GM21515 (cell line): ENCODE measurements around the gene STX1B.

ENCODE experiments used
- ATAC-seq: cut with Tn5 transposase; IDR thresholded peaks from one replicate; pipeline ENCODE4 v1.9.1; 2021; ENCODE audit not compliant: unreplicated experiment

Gene STX1B

DNA sequence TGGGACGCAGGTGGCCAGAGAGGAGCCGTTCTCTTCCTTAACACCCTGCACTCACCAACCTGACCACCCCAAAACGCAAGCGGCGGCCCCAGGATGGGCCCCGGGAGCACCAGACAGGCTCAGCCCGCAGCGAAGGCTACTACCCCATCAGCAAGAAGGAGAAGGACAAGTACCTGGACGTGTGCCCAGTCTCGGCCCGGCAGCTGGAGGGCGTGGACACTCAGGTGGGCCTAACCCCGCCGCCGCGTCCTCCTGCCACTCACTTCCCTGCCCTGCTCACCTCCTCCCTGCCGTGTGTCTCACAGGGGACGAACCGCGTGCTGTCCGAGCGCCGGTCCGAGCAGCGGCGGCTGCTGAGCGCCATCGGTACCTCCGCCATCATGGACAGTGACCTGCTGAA is 30.0 kb downstream of the STX1B start:
- no peak for ATAC-seq

DNA sequence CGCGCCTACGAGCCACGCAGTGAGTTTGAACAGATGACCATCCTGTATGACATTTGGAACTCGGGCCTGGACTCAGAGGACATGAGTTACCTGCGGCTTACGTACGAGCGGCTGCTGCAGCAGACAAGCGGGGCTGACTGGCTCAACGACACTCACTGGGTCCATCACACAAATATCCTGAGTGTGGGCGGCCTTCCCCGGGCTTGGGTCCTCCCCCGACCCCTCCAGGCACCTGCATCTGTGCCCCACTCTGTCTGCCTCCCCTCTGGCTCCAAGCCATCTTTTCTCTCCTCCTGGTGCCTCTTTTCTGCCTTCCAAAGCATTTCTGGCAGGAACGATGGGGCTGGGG is 30.4 kb downstream of the STX1B start:
- ATAC-seq, result no peak

DNA sequence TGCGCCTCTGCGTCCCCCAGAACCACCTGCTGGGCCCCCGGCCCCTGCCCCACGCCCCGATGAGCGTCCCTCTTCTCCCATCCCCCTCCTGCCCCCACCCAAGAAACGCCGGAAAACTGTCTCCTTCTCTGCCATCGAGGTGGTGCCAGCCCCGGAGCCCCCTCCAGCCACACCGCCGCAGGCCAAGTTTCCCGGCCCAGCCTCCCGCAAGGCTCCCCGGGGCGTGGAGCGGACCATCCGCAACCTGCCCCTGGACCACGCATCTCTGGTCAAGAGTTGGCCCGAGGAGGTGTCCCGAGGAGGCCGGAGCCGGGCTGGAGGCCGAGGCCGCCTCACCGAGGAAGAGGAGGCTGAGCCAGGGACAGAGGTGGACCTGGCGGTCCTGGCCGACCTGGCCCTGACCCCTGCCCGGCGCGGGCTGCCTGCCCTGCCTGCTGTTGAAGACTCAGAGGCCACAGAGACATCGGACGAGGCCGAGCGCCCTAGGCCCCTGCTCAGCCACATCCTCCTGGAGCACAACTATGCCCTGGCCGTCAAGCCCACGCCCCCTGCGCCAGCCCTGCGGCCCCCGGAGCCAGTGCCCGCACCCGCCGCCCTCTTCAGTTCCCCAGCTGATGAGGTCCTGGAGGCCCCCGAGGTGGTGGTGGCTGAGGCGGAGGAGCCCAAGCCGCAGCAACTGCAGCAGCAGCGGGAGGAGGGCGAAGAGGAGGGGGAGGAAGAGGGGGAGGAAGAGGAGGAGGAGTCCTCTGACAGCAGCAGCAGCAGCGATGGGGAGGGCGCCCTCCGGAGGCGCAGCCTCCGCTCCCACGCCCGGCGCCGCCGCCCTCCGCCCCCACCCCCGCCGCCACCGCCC is 31.0 kb downstream of the STX1B start:
- no peak for ATAC-seq

DNA sequence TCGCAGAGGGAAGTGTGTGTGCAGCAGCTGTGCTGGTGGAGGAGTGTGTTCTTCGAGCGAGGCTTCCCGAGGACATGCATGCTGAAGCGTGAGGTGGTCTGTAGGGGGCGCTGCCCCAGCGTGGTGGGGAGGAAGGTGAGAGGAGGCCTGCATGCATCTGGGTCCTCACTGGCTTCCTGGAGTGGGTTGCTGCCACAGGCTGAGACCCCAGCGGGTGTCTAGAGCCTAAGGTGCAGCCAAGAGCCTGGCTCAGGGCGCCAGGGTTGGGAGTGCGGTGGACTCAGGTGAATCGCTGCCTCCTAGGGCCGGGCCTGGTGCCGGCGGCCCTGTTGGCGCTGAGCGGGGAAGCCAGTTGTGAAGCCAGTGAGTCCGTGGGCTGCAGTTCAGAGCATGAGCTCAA is 32.9 kb downstream of the STX1B start:
- no peak for ATAC-seq

DNA sequence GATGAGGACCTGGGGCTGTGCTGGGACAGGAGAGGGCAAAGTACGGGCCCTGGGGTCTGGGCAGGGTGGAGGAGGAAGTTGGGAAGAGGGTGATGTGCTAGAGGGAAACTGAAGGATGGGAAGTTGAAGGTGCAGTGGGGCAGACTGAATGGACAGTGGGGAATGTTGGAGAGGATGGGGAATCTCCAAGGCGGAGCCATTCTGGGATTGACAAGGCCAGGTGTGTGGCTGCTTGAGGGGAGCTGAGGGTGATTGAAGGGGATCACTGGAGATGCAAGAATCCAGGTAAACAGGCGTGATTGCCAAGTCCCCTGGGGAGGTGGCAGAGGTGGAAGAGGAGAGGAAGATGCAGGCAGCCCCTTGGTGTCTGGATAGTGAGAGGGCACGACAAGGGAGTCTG is 34.0 kb downstream of the STX1B start:
- no peak for ATAC-seq

- ATAC-seq, result no peak
Measured at GRCh38 chr16:30974348-30974747, 36.1 kb downstream of the STX1B start.

DNA sequence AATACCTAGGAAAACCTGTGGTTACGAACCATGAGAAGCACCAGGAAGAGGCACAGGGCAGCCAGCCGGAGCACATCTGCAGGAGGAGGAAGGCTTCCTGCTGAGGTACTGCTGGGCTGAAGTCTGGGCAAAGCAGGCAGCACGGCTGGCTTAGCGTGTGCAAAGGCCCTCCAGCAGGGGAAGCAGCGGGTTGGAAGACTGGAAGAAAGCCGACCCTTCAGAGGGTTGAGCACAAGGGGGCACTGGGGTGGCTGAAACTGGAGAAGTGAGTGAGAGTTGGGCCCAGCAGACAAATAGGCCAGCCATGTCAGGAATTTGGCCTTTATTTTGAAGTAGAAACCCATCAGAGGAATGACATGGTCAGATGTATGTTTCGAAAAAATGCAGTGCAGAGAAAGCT is 37.6 kb downstream of the STX1B start:
- ATAC-seq, result no peak

GRCh38 chr16:30971298-30971697 is 39.1 kb downstream of the STX1B start:
- no peak for ATAC-seq

DNA sequence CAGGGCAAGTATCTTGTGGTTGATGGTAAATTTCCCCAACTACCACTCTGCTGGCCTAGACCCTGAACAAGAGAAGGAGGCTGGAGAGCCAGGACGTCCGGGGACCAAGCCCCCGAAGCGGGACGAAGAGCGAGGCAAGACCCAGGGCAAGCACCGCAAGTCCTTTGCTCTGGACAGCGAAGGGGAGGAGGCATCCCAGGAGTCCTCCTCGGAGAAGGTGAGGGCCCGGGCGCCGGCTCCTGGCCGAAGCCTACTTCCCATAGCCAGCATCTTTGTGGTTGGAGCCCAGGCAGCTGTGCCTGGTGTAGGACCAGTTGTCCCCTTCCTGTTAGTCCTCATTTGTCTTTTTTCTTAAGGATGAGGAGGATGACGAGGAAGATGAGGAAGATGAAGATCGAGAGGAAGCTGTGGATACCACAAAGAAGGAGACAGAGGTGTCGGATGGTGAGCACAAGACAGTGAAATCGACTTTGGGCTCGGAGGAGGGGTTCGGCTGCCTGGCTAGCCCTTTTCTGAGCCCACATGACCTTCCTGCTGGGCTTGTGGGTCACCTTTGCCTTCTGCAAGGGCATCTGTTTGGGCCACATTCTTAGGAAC is 41.1 kb downstream of the STX1B start:
- ATAC-seq, result no peak

DNA sequence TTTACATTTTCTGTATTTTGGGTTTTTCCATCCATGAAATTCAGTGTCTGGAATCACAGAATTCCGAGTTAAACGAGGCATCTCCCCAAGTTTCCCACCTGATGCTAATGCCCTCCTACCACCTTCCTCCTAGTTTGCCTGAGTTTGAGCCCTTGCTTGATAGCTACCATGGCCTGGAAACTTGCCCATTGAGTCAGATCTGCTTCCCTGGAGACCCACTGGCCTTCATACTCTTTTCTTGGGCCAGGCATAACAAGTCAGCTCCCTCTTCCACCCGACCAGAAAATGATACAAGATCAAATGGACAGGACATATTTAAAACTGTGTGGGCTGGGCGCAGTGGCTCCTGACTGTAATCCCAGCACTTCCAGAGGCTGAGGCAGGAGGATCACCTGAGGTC is 42.6 kb downstream of the STX1B start:
- no peak for ATAC-seq

DNA sequence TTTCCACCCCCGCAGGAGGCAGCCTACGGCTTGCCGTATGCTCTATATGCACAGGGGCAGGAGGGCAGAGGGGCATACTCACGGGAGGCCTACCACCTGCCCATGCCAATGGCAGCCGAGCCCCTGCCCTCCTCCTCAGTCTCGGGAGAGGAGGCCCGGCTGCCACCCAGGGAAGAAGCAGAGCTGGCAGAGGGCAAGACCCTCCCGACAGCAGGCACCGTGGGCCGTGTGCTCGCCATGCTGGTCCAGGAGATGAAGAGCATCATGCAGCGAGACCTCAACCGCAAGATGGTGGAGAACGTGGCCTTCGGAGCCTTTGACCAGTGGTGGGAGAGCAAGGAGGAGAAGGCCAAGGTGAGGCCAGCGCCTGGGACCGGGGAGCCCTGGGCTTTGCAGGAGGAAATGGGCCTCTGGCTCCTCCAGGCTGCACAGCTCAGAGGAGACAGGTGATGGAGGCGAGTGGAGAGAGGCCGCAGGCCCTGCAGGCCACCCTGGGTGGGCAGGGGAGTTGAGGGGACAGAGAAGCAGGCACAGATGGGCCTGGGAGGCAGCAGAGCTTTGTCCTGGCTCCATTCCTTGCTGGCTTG is 44.3 kb downstream of the STX1B start:
- no peak for ATAC-seq

DNA sequence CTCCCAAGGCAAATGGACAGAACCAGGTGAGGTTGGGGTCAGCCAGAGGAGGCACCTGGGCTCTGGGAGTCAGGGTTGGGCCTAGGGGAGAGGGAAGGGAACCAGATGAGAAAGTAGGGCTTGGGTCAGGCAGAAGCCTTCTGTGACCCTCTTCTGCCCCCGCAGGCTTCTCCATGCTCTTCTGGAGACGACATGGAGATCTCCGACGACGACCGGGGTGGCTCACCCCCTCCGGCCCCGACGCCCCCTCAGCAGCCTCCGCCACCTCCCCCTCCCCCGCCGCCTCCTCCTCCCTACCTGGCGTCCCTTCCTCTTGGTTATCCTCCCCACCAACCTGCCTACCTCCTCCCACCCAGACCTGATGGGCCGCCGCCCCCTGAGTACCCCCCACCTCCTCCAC is 45.0 kb downstream of the STX1B start:
- no peak for ATAC-seq

GRCh38 chr16:30964574-30965226 is 45.7 kb downstream of the STX1B start:
- no peak for ATAC-seq

GRCh38 chr16:30963925-30964511 is 46.4 kb downstream of the STX1B start:
- no peak for ATAC-seq

DNA sequence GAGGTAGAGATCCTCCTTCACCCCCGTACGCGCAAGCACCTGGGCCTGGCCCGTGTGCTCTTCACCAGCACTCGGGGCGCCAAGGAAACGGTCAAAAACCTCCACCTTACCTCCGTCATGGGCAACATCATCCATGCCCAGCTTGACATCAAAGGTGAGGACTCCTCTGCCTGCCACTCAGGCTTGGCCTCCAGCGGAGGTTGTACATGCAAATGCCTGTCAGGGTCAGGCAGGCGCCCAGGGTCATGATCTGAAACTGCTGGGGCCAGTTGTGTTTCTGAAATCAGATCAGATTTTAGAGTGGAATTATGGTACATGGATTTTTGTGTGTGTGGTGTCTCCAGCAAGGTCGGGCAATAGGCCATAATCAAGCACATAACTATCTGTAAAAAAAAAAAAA is 49.1 kb downstream of the STX1B start:
- no peak for ATAC-seq

- peak; percentile 20 for ATAC-seq
Measured at GRCh38 chr16:30958175-30959079, 52.0 kb downstream of the STX1B start.

- peak; percentile 59 for ATAC-seq
Measured at GRCh38 chr16:30957456-30958174, 52.8 kb downstream of the STX1B start, which contains the start of gene SETD1A. Gene SETD1A (plus strand): TSS chr16:30957754. CDS start chr16:30958732, 978 bp downstream.

DNA sequence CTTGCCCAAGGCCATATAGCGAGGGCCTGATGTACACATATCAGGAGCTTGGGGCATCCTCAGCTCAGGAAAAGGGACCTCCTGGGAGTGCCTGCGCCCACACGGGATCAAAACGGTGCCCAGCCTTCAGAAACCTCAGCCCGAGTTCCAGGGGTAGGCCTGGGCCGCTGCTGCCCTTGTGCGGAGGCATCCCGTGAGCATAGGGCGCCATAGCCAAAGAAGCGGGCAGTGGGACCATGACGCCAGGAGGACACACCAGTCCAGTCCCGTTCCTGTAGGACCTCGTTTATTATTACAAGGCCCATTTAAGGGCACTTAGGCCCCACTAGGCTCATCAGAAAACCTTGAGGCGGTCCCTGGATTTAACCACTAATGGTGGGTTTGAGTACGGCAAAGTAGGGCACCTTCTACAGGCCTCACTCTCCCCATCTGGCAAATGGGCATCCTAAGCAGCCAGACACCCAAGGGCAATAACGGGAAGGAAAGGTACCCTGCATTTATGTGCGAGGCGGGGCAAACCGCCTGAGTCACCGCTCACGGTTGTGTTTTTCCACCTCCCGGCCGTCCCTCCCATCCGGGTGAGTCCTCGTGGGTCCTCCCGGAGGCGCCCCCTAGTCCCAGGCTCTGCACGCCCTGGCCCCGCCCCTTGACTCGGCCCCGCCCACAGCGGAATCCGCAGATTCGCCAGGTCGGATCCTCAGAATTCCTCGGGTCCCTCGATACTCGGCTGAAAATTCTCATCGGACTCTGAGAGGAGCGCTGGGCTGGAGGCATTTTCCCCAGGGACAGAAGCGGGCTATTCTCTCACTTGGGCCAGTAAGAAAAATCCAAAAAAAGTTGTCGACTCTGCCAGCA is 53.6 kb downstream of the STX1B start:
- ATAC-seq, result peak; percentile 44

DNA sequence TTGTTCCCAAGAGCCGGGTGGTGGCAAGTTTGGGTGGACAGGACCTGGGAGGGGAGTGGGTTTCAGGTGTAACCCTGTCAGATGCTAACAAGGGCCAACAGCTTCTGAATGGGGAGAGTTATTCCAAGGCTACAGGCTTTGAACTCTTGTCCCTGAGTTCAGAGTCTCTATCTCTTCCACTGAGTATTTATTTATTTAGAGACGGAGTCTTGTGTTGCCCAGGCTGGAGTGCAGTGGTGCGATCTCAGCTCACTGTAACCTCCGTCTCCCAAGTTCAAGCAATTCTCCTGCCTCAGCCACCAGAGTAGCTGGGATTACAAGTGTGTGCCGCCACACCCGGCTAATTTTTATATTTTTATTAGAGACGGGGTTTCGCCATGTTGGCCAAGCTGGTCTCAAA is 55.4 kb downstream of the STX1B start:
- ATAC-seq, result no peak
